HG03558 (cell line): ENCODE results near the gene TMEM201.

Experiments
- ATAC-seq: cut with Tn5 transposase; IDR thresholded peaks from one replicate; pipeline ENCODE4 v1.9.1; 2021; ENCODE audit warnings: moderate number of reproducible peaks; ENCODE audit not compliant: unreplicated experiment; ENCODE audit errors: extremely low read depth

Gene TMEM201

GRCh38 chr1:9597361-9598315 is 8.9 kb downstream of the TMEM201 start:
- no peak for ATAC-seq

GRCh38 chr1:9598316-9598700 is 9.6 kb downstream of the TMEM201 start:
- no peak for ATAC-seq

DNA sequence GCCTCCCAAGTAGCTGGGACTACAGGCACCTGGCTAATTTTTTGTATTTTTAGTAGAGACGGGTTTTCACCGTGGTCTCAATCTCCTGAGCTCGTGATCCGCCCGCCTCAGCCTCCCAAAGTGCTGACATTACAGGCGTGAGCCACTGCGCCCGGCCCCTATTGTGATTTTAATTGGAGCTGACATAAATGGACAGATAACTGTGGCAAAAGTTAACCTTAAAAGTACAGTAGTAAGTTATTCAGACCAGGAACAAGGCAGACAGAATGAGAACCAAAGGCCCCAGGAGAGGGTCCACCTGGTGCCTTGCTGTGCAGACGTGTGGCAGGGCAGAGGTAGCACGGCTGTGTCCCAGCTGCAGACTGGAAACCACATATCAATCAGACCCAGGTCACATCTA is 11.0 kb downstream of the TMEM201 start:
- ATAC-seq = no peak

GRCh38 chr1:9600861-9601834 is 12.4 kb downstream of the TMEM201 start:
- ATAC-seq = no peak

GRCh38 chr1:9601942-9602793 is 13.5 kb downstream of the TMEM201 start:
- ATAC-seq = no peak

GRCh38 chr1:9602794-9603167 is 14.1 kb downstream of the TMEM201 start:
- ATAC-seq = no peak

DNA sequence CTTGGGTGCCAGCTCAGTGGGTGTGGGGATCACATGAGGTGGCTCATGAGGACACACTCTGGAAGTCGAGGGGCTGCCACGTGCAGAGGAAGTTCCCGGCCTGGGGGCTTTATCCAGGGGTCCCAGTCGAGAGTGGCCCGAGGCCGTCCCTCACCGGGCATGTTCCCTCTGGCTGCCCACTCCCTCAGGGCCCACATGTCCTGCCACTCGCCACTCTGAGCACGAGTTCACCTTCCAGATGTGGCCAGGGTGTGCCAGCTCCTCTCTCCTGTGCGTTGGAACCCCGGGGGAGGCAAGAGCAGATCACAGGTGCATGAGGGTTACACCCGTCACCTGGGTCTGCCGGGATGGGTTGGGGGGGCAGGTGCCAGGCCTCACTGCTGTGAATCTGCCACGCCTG is 14.6 kb downstream of the TMEM201 start:
- no peak for ATAC-seq

DNA sequence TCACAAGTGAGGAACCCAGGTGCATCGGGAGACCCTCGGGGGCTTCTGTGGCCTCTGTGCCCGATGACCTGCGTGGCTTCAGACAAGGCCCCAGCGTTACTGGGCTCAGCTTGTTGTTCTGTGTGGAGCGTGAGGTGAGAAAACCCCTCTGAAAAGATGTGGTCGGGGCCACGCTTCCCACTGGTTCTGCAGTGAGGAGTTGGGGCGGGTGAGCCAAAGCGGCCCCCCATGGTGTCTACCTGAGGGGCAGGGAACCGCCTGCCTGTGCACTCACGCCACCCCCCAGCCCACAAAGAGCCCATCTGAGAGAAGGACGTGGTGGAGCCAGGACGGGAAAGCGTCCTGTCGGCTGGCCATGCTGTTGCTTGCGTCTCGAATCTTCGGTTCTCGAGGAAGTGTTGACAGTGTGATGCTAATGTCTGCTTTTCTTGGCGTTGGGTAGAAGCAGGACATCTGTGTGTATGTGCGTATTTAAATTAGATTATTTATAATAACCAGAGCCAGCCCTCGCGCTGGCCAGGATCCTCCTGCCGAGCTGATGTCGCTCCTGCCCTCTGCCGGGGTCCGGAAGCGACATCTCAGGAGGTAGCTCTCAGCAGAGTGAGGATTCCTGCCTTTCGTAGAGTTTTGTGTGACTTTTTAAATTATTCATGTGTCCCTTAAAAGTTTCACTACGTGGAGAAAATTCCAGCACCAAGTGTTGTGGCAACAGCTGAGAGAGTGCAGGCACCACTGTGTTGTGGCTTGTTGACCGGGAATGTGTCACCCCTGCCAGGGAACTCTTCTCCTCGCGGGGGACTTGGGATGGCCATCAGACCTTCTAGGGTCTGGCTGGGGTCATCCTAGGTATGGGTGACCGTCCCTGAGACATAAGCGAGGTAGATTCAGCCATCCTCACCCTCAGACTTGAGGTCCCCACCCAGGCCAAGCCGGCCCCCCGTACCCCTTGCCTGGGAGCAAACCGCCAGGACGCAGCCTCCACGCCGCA is 15.3 kb downstream of the TMEM201 start:
- ATAC-seq = no peak

GRCh38 chr1:9604836-9605235 is 16.1 kb downstream of the TMEM201 start:
- no peak for ATAC-seq

GRCh38 chr1:9605946-9606455 is 17.3 kb downstream of the TMEM201 start:
- ATAC-seq = no peak

DNA sequence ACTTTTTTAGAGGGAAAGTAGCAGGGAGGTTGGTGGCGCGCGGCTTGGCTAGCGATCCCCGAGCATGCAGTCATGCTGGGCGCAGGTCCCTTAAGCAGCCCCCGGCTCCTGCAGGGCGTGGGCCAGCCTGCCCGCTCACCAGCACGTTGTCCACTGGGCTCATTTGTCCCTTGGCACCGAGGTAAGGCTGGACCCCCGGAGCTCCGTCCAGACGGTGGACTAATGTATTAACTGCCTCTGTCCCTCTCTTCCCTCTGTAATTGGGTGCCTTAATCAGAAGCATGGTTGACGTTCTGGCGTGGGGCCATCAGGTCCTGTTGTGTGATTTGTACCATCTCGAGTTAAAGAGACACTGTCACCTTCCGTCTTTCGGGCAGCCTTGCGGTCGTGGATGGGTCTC is 17.7 kb downstream of the TMEM201 start:
- ATAC-seq = no peak

- no peak for ATAC-seq
Observed at GRCh38 chr1:9606948-9607347, 18.2 kb downstream of the TMEM201 start.

- ATAC-seq = no peak
Observed at GRCh38 chr1:9607352-9607751, 18.6 kb downstream of the TMEM201 start.

GRCh38 chr1:9609998-9610397 is 21.3 kb downstream of the TMEM201 start:
- ATAC-seq = no peak

- no peak for ATAC-seq
Observed at GRCh38 chr1:9610548-9610947, 21.8 kb downstream of the TMEM201 start.

GRCh38 chr1:9611716-9612115 is 23.0 kb downstream of the TMEM201 start:
- ATAC-seq = no peak

GRCh38 chr1:9612162-9612845 is 23.6 kb downstream of the TMEM201 start:
- ATAC-seq = no peak
